GM23338 (cell line): ENCODE data around the gene SYNE3. TPM values are rescaled to one million over a fixed set of nuclear protein-coding genes. Genes with fewer than 3 reads are reported as not detected.

ENCODE experiments used
- ATAC-seq: fragments of 200-7000 bp; cut with Tn5 transposase; 3 replicates; pipeline ENCODE4 v1.9.1; 2020
- DNase-seq: peaks from one replicate; pipeline ENCODE4 v3.0.0-alpha.2; 2015; ENCODE audit warnings: low spot score
- H2AFZ ChIP-seq: fragments of 200-600 bp; sonication (generic); 2 replicates; pipeline ENCODE4 v1.8.0; 2016; ENCODE audit warnings: antibody characterized with exemption, mild to moderate bottlenecking, moderate library complexity
- H3F3A ChIP-seq: fragments of 200-600 bp; sonication (generic); replicated peaks from 2 replicates; pipeline ENCODE4 v1.8.0; 2017; ENCODE audit warnings: antibody characterized with exemption, mixed run types, low read depth
- H3K27ac ChIP-seq: fragments of 200-600 bp; sonication (generic); 2 replicates; pipeline ENCODE4 v1.6.1; 2016; ENCODE audit warnings: low read depth
- H3K27me3 ChIP-seq: fragments of 200-600 bp; sonication (generic); 2 replicates; pipeline ENCODE4 v1.8.0; 2016; ENCODE audit warnings: mild to moderate bottlenecking, mixed run types, moderate library complexity; ENCODE audit not compliant: insufficient read depth
- H3K36me3 ChIP-seq: fragments of 200-600 bp; sonication (generic); 2 replicates; pipeline ENCODE4 v1.8.0; 2016; ENCODE audit warnings: mild to moderate bottlenecking; ENCODE audit not compliant: insufficient read depth
- H3K4me1 ChIP-seq: fragments of 200-600 bp; sonication (generic); 2 replicates; pipeline ENCODE4 v1.8.0; 2016; ENCODE audit warnings: mild to moderate bottlenecking, moderate library complexity; ENCODE audit not compliant: insufficient read depth
- H3K4me2 ChIP-seq: fragments of 200-600 bp; sonication (generic); 2 replicates; pipeline ENCODE4 v1.7.1; 2017; ENCODE audit warnings: mixed run types
- H3K4me3 ChIP-seq: fragments of 200-600 bp; sonication (generic); 2 replicates; pipeline ENCODE4 v1.6.1; 2016; ENCODE audit warnings: mixed run types
- H3K79me2 ChIP-seq: fragments of 200-600 bp; sonication (generic); replicated peaks from 2 replicates; pipeline ENCODE4 v1.8.0; 2017; ENCODE audit warnings: mild to moderate bottlenecking; ENCODE audit not compliant: insufficient read depth
- H3K9me2 ChIP-seq: fragments of 200-600 bp; sonication (generic); 2 replicates; pipeline ENCODE4 v1.8.0; 2017; ENCODE audit not compliant: insufficient read depth
- H4K20me1 ChIP-seq: fragments of 200-600 bp; sonication (generic); replicated peaks from 2 replicates; pipeline ENCODE4 v1.8.0; 2017; ENCODE audit warnings: mild to moderate bottlenecking; ENCODE audit not compliant: insufficient read depth
- H3K27ac Mint-ChIP-seq: 2 replicates; pipeline ENCODE4 v1.8.0; 2020; ENCODE audit warnings: inconsistent platforms, mild to moderate bottlenecking, moderate library complexity, mixed read lengths
- H3K27me3 Mint-ChIP-seq: 3 replicates; pipeline ENCODE4 v1.8.0; 2022; ENCODE audit warnings: low read depth, mild to moderate bottlenecking, moderate library complexity, mixed read lengths, inconsistent platforms; ENCODE audit not compliant: insufficient read depth, poor library complexity
- H3K36me3 Mint-ChIP-seq: 3 replicates; pipeline ENCODE4 v1.8.0; 2021; ENCODE audit warnings: low read depth, mild to moderate bottlenecking, inconsistent platforms, moderate library complexity, mixed read lengths
- H3K4me1 Mint-ChIP-seq: 3 replicates; pipeline ENCODE4 v1.8.0; 2020; ENCODE audit warnings: mild to moderate bottlenecking, inconsistent platforms, mixed read lengths
- H3K4me3 Mint-ChIP-seq: 3 replicates; pipeline ENCODE4 v1.8.0; 2021; ENCODE audit warnings: moderate library complexity, mild to moderate bottlenecking, inconsistent platforms, mixed read lengths
- H3K9me3 Mint-ChIP-seq: 3 replicates; pipeline ENCODE4 v1.8.0; 2020; ENCODE audit warnings: moderate library complexity, mild to moderate bottlenecking, inconsistent platforms, mixed read lengths
- CREB1 ChIP-seq: fragments of 250-450 bp; sonication (Bioruptor Pico); IDR thresholded peaks from 2 replicates; pipeline ENCODE4 v1.5.0; 2020; ENCODE audit warnings: low read depth, mild to moderate bottlenecking, moderate library complexity
- EZH2 ChIP-seq: fragments of 200-600 bp; sonication (generic); IDR thresholded peaks from one replicate; pipeline ENCODE4 v1.8.0; 2017; ENCODE audit warnings: antibody characterized with exemption, mild to moderate bottlenecking, low read depth; ENCODE audit not compliant: unreplicated experiment
- EZH2phosphoT487 ChIP-seq: fragments of 200-600 bp; sonication (generic); IDR thresholded peaks from one replicate; pipeline ENCODE4 v1.8.1; 2018; ENCODE audit warnings: antibody characterized with exemption; ENCODE audit not compliant: unreplicated experiment
- JUNB ChIP-seq: IDR thresholded peaks from one replicate; pipeline ENCODE4 v1.6.1; 2016; ENCODE audit warnings: antibody characterized with exemption; ENCODE audit not compliant: unreplicated experiment
- NANOG ChIP-seq: IDR thresholded peaks from 2 replicates; pipeline ENCODE4 v1.6.1; 2016; ENCODE audit warnings: antibody characterized with exemption, borderline replicate concordance
- POLR2AphosphoS5 ChIP-seq: IDR thresholded peaks from 2 replicates; pipeline ENCODE4 v1.6.1; 2016; ENCODE audit warnings: antibody characterized with exemption, low read depth
- STAT1 ChIP-seq: IDR thresholded peaks from one replicate; pipeline ENCODE4 v1.6.1; 2016; ENCODE audit warnings: antibody characterized with exemption; ENCODE audit not compliant: unreplicated experiment
- ZNF114 ChIP-seq: fragments of 250-450 bp; sonication (Bioruptor Pico); IDR thresholded peaks from 2 replicates; pipeline ENCODE4 v1.5.0; 2020; ENCODE audit warnings: mild to moderate bottlenecking, moderate library complexity
- ZNF331 ChIP-seq: fragments of 250-450 bp; sonication (Bioruptor Pico); IDR thresholded peaks from 2 replicates; pipeline ENCODE4 v1.5.0; 2020; ENCODE audit warnings: low read depth, mild to moderate bottlenecking, moderate library complexity
- polyA plus RNA-seq: library from polyadenylated mRNA; unstranded; fragments of >200 nt; fragmentation: Nextera tagmentation; extraction: Ambion mirVana; gene quantifications from 2 replicates; pipeline ENCODE4 v1.2.1, GENCODE V29; 2016
- total RNA-seq: library from RNA; depleted of rRNA; stranded (reverse); fragments of >200 nt; shearing (Covaris generic); gene quantifications from 2 replicates; pipeline ENCODE4 v1.2.3, GENCODE V29; 2014
- TF ChIP-seq, protein P1 (sequence below): IDR thresholded peaks from one replicate; pipeline ENCODE4 v1.6.1; 2018; ENCODE audit warnings: antibody characterized with exemption; ENCODE audit not compliant: unreplicated experiment
- TF ChIP-seq, protein P2 (sequence below): fragments of 250-450 bp; sonication (Bioruptor Pico); IDR thresholded peaks from 2 replicates; pipeline ENCODE4 v1.5.0; 2020; ENCODE audit warnings: mild to moderate bottlenecking, moderate library complexity
- TF ChIP-seq, protein P3 (sequence below): IDR thresholded peaks from 2 replicates; pipeline ENCODE4 v1.6.1; 2016; ENCODE audit warnings: antibody characterized with exemption
- TF ChIP-seq, protein P4 (sequence below), 2 experiments: fragments of 200-600 bp in 1 of 2; sonication (generic) in 1 of 2; conservative IDR thresholded peaks; 2 replicates each; pipeline versions ENCODE4 v1.5.1 to v1.6.1; 2016 to 2017; ENCODE audit warnings: antibody characterized with exemption in 2 of 2, low read depth in 2 of 2, mild to moderate bottlenecking in 2 of 2, moderate library complexity in 1 of 2

SYNE3 gene
- total and polyA plus RNA-seq, 2 experiments from 2014 or later, result 0.02 to 0.03 TPM

DNA sequence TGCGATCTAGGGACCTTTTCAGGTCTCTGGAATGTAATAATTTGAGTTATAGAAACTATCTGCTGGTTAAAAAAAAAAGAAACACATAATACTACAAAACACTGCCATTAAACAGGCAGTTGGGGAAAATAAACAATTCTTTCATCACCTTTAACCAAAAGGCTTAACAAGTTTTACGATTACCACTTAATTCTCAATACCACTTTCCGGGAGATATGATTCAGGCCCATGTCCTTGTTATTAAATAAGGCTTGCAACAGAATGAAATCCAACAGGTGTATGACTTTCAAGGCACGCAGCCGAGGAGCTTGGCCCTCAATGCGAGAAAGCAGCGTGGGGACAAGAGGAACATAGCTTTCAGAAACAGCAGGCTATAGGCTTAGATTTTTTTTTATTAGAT, 12.8 kb upstream of the SYNE3 start:
- Histone ChIP-seq H3K27me3 (no peaks in the 10 kb centered on the region), H4K20me1 (peaks cover 44% of the 10 kb centered on the region), H3F3A (no peaks in the 10 kb centered on the region), H3K4me2 (no peak overlapping the region), H3K36me3 (0 out of 2 replicates have a peak, but pooled peaks cover 12% of the 10 kb centered on the region), H3K9me2 (no peaks in the 10 kb centered on the region), H2AFZ (no peak overlapping the region), H3K4me3 (no peak overlapping the region), H3K27ac (no peak overlapping the region), H3K4me1 (peaks cover 34% of the 10 kb centered on the region), H3K79me2 (peaks cover 53% of the 10 kb centered on the region)
- no peak for ATAC-seq
- no peak overlapping the region for H3K27ac Mint-ChIP-seq
- DNase-seq, result no peak
- peaks cover 34% of the 10 kb centered on the region for H3K36me3 Mint-ChIP-seq
- peaks cover 8% of the 10 kb centered on the region for H3K27me3 Mint-ChIP-seq
- H3K4me1 Mint-ChIP-seq, result peaks cover 35% of the 10 kb centered on the region
- no peak overlapping the region for H3K4me3 Mint-ChIP-seq
- no peaks in the 10 kb centered on the region for H3K9me3 Mint-ChIP-seq
- TF ChIP-seq, protein P1, sequence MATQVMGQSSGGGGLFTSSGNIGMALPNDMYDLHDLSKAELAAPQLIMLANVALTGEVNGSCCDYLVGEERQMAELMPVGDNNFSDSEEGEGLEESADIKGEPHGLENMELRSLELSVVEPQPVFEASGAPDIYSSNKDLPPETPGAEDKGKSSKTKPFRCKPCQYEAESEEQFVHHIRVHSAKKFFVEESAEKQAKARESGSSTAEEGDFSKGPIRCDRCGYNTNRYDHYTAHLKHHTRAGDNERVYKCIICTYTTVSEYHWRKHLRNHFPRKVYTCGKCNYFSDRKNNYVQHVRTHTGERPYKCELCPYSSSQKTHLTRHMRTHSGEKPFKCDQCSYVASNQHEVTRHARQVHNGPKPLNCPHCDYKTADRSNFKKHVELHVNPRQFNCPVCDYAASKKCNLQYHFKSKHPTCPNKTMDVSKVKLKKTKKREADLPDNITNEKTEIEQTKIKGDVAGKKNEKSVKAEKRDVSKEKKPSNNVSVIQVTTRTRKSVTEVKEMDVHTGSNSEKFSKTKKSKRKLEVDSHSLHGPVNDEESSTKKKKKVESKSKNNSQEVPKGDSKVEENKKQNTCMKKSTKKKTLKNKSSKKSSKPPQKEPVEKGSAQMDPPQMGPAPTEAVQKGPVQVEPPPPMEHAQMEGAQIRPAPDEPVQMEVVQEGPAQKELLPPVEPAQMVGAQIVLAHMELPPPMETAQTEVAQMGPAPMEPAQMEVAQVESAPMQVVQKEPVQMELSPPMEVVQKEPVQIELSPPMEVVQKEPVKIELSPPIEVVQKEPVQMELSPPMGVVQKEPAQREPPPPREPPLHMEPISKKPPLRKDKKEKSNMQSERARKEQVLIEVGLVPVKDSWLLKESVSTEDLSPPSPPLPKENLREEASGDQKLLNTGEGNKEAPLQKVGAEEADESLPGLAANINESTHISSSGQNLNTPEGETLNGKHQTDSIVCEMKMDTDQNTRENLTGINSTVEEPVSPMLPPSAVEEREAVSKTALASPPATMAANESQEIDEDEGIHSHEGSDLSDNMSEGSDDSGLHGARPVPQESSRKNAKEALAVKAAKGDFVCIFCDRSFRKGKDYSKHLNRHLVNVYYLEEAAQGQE, result no peak
- no peak for TF ChIP-seq POLR2AphosphoS5
- TF ChIP-seq JUNB, result no peak
- no peak for TF ChIP-seq STAT1
- no peak for TF ChIP-seq ZNF331 (CRISPR knock-in tag)
- TF ChIP-seq EZH2, result no peak
- no peak for TF ChIP-seq NANOG
- TF ChIP-seq, protein P2, sequence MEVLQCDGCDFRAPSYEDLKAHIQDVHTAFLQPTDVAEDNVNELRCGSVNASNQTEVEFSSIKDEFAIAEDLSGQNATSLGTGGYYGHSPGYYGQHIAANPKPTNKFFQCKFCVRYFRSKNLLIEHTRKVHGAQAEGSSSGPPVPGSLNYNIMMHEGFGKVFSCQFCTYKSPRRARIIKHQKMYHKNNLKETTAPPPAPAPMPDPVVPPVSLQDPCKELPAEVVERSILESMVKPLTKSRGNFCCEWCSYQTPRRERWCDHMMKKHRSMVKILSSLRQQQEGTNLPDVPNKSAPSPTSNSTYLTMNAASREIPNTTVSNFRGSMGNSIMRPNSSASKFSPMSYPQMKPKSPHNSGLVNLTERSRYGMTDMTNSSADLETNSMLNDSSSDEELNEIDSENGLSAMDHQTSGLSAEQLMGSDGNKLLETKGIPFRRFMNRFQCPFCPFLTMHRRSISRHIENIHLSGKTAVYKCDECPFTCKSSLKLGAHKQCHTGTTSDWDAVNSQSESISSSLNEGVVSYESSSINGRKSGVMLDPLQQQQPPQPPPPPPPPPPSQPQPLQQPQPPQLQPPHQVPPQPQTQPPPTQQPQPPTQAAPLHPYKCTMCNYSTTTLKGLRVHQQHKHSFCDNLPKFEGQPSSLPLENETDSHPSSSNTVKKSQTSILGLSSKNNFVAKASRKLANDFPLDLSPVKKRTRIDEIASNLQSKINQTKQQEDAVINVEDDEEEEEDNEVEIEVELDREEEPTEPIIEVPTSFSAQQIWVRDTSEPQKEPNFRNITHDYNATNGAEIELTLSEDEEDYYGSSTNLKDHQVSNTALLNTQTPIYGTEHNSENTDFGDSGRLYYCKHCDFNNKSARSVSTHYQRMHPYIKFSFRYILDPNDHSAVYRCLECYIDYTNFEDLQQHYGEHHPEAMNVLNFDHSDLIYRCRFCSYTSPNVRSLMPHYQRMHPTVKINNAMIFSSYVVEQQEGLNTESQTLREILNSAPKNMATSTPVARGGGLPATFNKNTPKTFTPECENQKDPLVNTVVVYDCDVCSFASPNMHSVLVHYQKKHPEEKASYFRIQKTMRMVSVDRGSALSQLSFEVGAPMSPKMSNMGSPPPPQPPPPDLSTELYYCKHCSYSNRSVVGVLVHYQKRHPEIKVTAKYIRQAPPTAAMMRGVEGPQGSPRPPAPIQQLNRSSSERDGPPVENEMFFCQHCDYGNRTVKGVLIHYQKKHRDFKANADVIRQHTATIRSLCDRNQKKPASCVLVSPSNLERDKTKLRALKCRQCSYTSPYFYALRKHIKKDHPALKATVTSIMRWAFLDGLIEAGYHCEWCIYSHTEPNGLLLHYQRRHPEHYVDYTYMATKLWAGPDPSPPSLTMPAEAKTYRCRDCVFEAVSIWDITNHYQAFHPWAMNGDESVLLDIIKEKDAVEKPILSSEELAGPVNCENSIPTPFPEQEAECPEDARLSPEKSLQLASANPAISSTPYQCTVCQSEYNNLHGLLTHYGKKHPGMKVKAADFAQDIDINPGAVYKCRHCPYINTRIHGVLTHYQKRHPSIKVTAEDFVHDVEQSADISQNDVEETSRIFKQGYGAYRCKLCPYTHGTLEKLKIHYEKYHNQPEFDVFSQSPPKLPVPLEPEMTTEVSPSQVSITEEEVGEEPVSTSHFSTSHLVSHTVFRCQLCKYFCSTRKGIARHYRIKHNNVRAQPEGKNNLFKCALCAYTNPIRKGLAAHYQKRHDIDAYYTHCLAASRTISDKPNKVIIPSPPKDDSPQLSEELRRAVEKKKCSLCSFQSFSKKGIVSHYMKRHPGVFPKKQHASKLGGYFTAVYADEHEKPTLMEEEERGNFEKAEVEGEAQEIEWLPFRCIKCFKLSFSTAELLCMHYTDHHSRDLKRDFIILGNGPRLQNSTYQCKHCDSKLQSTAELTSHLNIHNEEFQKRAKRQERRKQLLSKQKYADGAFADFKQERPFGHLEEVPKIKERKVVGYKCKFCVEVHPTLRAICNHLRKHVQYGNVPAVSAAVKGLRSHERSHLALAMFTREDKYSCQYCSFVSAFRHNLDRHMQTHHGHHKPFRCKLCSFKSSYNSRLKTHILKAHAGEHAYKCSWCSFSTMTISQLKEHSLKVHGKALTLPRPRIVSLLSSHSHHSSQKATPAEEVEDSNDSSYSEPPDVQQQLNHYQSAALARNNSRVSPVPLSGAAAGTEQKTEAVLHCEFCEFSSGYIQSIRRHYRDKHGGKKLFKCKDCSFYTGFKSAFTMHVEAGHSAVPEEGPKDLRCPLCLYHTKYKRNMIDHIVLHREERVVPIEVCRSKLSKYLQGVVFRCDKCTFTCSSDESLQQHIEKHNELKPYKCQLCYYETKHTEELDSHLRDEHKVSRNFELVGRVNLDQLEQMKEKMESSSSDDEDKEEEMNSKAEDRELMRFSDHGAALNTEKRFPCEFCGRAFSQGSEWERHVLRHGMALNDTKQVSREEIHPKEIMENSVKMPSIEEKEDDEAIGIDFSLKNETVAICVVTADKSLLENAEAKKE, result no peak
- TF ChIP-seq CREB1 (CRISPR knock-in tag), result no peak
- TF ChIP-seq, protein P3, sequence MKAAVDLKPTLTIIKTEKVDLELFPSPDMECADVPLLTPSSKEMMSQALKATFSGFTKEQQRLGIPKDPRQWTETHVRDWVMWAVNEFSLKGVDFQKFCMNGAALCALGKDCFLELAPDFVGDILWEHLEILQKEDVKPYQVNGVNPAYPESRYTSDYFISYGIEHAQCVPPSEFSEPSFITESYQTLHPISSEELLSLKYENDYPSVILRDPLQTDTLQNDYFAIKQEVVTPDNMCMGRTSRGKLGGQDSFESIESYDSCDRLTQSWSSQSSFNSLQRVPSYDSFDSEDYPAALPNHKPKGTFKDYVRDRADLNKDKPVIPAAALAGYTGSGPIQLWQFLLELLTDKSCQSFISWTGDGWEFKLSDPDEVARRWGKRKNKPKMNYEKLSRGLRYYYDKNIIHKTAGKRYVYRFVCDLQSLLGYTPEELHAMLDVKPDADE, result no peak
- TF ChIP-seq ZNF114 (CRISPR knock-in tag), result no peak
- TF ChIP-seq, protein P4, sequence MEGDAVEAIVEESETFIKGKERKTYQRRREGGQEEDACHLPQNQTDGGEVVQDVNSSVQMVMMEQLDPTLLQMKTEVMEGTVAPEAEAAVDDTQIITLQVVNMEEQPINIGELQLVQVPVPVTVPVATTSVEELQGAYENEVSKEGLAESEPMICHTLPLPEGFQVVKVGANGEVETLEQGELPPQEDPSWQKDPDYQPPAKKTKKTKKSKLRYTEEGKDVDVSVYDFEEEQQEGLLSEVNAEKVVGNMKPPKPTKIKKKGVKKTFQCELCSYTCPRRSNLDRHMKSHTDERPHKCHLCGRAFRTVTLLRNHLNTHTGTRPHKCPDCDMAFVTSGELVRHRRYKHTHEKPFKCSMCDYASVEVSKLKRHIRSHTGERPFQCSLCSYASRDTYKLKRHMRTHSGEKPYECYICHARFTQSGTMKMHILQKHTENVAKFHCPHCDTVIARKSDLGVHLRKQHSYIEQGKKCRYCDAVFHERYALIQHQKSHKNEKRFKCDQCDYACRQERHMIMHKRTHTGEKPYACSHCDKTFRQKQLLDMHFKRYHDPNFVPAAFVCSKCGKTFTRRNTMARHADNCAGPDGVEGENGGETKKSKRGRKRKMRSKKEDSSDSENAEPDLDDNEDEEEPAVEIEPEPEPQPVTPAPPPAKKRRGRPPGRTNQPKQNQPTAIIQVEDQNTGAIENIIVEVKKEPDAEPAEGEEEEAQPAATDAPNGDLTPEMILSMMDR (conservative IDR thresholded peaks at IDR 0.05; ENCODE audit: low read depth in 2 of 2), result no peak
- TF ChIP-seq EZH2phosphoT487, result no peak
